H9 (cell line): ENCODE results near the gene C1QL4. TPM values are rescaled to one million over a fixed set of nuclear protein-coding genes. Genes with fewer than 3 reads are reported as not detected.
"Not testable (repeated sequence)": the region's sequence is repeated elsewhere in the genome, so short reads cannot be mapped to it uniquely, and the experiment has no call there.

Experiments used
- DNase-seq: peaks from one replicate; pipeline ENCODE4 v3.0.0-alpha.2; 2017
- H2AFZ ChIP-seq: one replicate; pipeline ENCODE4 v1.6.1; 2013; ENCODE audit warnings: mild to moderate bottlenecking, low read length, control low read depth, moderate library complexity
- H2AK5ac ChIP-seq: 2 replicates; pipeline ENCODE4 v1.6.1; 2013; ENCODE audit warnings: low read length, control low read depth, mixed read lengths; ENCODE audit not compliant: insufficient read length
- H2BK120ac ChIP-seq: one replicate; pipeline ENCODE4 v1.6.1; 2013; ENCODE audit warnings: low read depth, mild to moderate bottlenecking, low read length, control low read depth, inconsistent platforms; ENCODE audit not compliant: poor library complexity, severe bottlenecking
- H2BK12ac ChIP-seq: 2 replicates; pipeline ENCODE4 v1.6.1; 2013; ENCODE audit warnings: low read length, control low read depth, mixed read lengths, low read depth; ENCODE audit not compliant: insufficient read length
- H2BK15ac ChIP-seq: 2 replicates; pipeline ENCODE4 v1.6.1; 2013; ENCODE audit warnings: low read depth, low read length, control low read depth
- H2BK20ac ChIP-seq: one replicate; pipeline ENCODE4 v1.6.1; 2013; ENCODE audit warnings: low read depth, mild to moderate bottlenecking, low read length, control low read depth, inconsistent platforms; ENCODE audit not compliant: poor library complexity, severe bottlenecking
- H2BK5ac ChIP-seq: 2 replicates; pipeline ENCODE4 v1.6.1; 2013; ENCODE audit warnings: low read length, control low read depth, mixed read lengths; ENCODE audit not compliant: insufficient read length
- H3K14ac ChIP-seq: 2 replicates; pipeline ENCODE4 v1.6.1; 2013; ENCODE audit warnings: low read length, control low read depth; ENCODE audit not compliant: insufficient read depth
- H3K18ac ChIP-seq: 2 replicates; pipeline ENCODE4 v1.6.1; 2013; ENCODE audit warnings: low read depth, mild to moderate bottlenecking, mixed read lengths, low read length, control low read depth; ENCODE audit not compliant: insufficient read length
- H3K23ac ChIP-seq: 2 replicates; pipeline ENCODE4 v1.6.1; 2013; ENCODE audit warnings: low read length, control low read depth, mixed read lengths, low read depth; ENCODE audit not compliant: insufficient read length
- H3K23me2 ChIP-seq: 2 replicates; pipeline ENCODE4 v1.6.1; 2013; ENCODE audit warnings: low read depth, mild to moderate bottlenecking, mixed read lengths, low read length, control low read depth; ENCODE audit not compliant: insufficient read length, poor library complexity, severe bottlenecking
- H3K27ac ChIP-seq: 2 replicates; pipeline ENCODE4 v1.5.1; 2013; ENCODE audit warnings: low read length, control low read depth, mixed read lengths, low read depth; ENCODE audit not compliant: insufficient read length
- H3K27me3 ChIP-seq: 2 replicates; pipeline ENCODE4 v1.6.1; 2013; ENCODE audit warnings: low read length, control low read depth, inconsistent platforms; ENCODE audit not compliant: insufficient read depth
- H3K4ac ChIP-seq: 2 replicates; pipeline ENCODE4 v1.6.1; 2013; ENCODE audit warnings: low read depth, mild to moderate bottlenecking, control low read depth, inconsistent platforms, low read length, moderate library complexity
- H3K4me1 ChIP-seq: 2 replicates; pipeline ENCODE4 v1.6.1; 2013; ENCODE audit warnings: low read length, control low read depth, inconsistent platforms; ENCODE audit not compliant: insufficient read depth
- H3K4me2 ChIP-seq: 2 replicates; pipeline ENCODE4 v1.6.1; 2013; ENCODE audit warnings: low read length, control low read depth, mixed read lengths; ENCODE audit not compliant: insufficient read length, insufficient read depth
- H3K56ac ChIP-seq: 2 replicates; pipeline ENCODE4 v1.6.1; 2013; ENCODE audit warnings: low read depth, mild to moderate bottlenecking, mixed read lengths, low read length, control low read depth; ENCODE audit not compliant: insufficient read length
- H3K79me1 ChIP-seq: 2 replicates; pipeline ENCODE4 v1.6.1; 2013; ENCODE audit warnings: low read depth, mild to moderate bottlenecking, moderate library complexity, low read length, control low read depth, inconsistent platforms; ENCODE audit not compliant: insufficient read depth, poor library complexity, severe bottlenecking
- H3K79me2 ChIP-seq: 2 replicates; pipeline ENCODE4 v1.6.1; 2013; ENCODE audit warnings: low read length, control low read depth, inconsistent platforms; ENCODE audit not compliant: insufficient read depth
- H3K9ac ChIP-seq: 2 replicates; pipeline ENCODE4 v1.6.1; 2013; ENCODE audit warnings: low read length, control low read depth, mixed read lengths; ENCODE audit not compliant: insufficient read length; ENCODE audit errors: extremely low read depth
- H3K9me3 ChIP-seq: one replicate; pipeline ENCODE4 v1.6.1; 2013; ENCODE audit warnings: low read depth, low read length, inconsistent platforms; ENCODE audit not compliant: control insufficient read depth
- H3T11ph ChIP-seq: one replicate; pipeline ENCODE4 v1.6.1; 2013; ENCODE audit warnings: mild to moderate bottlenecking, low read length, control low read depth, inconsistent platforms
- H4K20me1 ChIP-seq: one replicate; pipeline ENCODE4 v1.6.1; 2013; ENCODE audit not compliant: control insufficient read depth, insufficient read length, insufficient read depth
- H4K5ac ChIP-seq: 2 replicates; pipeline ENCODE4 v1.6.1; 2013; ENCODE audit warnings: low read depth, mild to moderate bottlenecking, mixed read lengths, low read length, control low read depth; ENCODE audit not compliant: insufficient read length
- H4K8ac ChIP-seq: replicated peaks from 2 replicates; pipeline ENCODE4 v1.6.1; 2013; ENCODE audit warnings: low read length, control low read depth, mixed read lengths, low read depth; ENCODE audit not compliant: insufficient read length
- H4K91ac ChIP-seq: 2 replicates; pipeline ENCODE4 v1.6.1; 2013; ENCODE audit warnings: low read depth, mild to moderate bottlenecking, moderate library complexity, mixed read lengths, low read length, control low read depth; ENCODE audit not compliant: insufficient read length
- H3K27ac Mint-ChIP-seq, 3 experiments: 2 replicates in 2 of 3; 3 replicates in 1 of 3; pipeline ENCODE4 v1.8.0; 2020 to 2021; ENCODE audit warnings: mixed read lengths in 3 of 3, mild to moderate bottlenecking in 1 of 3, moderate library complexity in 1 of 3
- H3K27me3 Mint-ChIP-seq: 2 replicates; pipeline ENCODE4 v1.8.0; 2021; ENCODE audit warnings: low read depth, mild to moderate bottlenecking, moderate library complexity, mixed read lengths
- H3K36me3 Mint-ChIP-seq, 3 experiments: 2 replicates in 2 of 3; 3 replicates in 1 of 3; pipeline ENCODE4 v1.8.0; 2020 to 2021; ENCODE audit warnings: low read depth in 3 of 3, mixed read lengths in 3 of 3; ENCODE audit not compliant: insufficient read depth in 1 of 3
- H3K4me1 Mint-ChIP-seq, 2 experiments: 2 replicates each; pipeline ENCODE4 v1.8.0; 2020; ENCODE audit warnings: mixed read lengths in 2 of 2
- H3K4me3 Mint-ChIP-seq, 2 experiments: 2 replicates in 1 of 2; 3 replicates in 1 of 2; pipeline ENCODE4 v1.8.0; 2020 to 2021; ENCODE audit warnings: mild to moderate bottlenecking in 2 of 2, mixed read lengths in 2 of 2, moderate library complexity in 1 of 2
- H3K9me3 Mint-ChIP-seq, 2 experiments: 2 replicates in 1 of 2; 3 replicates in 1 of 2; pipeline ENCODE4 v1.8.0; 2020; ENCODE audit warnings: mild to moderate bottlenecking in 2 of 2, mixed read lengths in 2 of 2, moderate library complexity in 1 of 2
- CTCF ChIP-seq: fragments of 200-600 bp; sonication (generic); conservative IDR thresholded peaks from 3 replicates; pipeline ENCODE4 v1.8.0; 2021; ENCODE audit warnings: antibody characterized with exemption, mild to moderate bottlenecking
- WGBS: extraction: QIAGEN DNeasy Blood & Tissue Kit; methylation state at CpG from one replicate; pipeline ENCODE4 v1.1.7; 2013; ENCODE audit warnings: missing lambda C conversion rate, low lambda C conversion rate, mixed read lengths; ENCODE audit not compliant: insufficient read length; ENCODE audit errors: extremely low coverage; 5-methylcytosine and 5-hydroxymethylcytosine counted together
- total RNA-seq: library from RNA; stranded (reverse); gene quantifications from 2 replicates; pipeline ENCODE4 v1.2.1, GENCODE V29; 2021

Gene C1QL4
- total RNA-seq, 1 experiment from 2014 or later = 1.9 TPM

DNA sequence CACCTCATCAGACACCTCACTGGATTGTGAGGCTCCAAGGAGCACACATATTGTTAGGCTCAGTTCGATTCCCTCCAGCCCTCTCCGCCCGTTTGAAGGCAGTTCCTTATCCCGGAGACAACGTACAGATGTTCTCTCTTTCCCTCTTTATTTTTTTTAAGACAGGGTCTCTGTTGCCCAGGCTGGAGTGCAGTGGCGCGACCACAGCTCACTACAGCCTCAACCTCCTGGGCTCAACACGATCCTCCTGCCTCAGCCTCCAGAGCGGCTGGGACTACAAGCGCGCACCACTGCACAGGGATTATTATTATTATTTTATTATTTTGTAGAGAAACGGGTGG is 14.7 kb downstream of the C1QL4 start:
- no peak overlapping the region for H2AK5ac ChIP-seq
- H2AFZ ChIP-seq = no peak overlapping the region
- H2BK120ac ChIP-seq = no peak overlapping the region
- peak overlapping the region; percentile 73 for H3K18ac ChIP-seq
- H3K4ac ChIP-seq = no peak overlapping the region
- no peaks in the 10 kb centered on the region for H3K4me1 ChIP-seq
- no peak for TF ChIP-seq CTCF
- peak overlapping the region; percentile 70 for H3K9ac ChIP-seq
- no peak overlapping the region for H4K91ac ChIP-seq
- H4K5ac ChIP-seq = no peak overlapping the region
- H3K14ac ChIP-seq = no peak overlapping the region
- H3K23me2 ChIP-seq = peaks cover 7% of the 10 kb centered on the region
- peaks cover 8 to 34% (median 23%) of the 10 kb centered on the region in 3 experiments; a peak in 6 of 7 replicates for H3K36me3 Mint-ChIP-seq
- peak overlapping the region; percentile 99 for H3K4me2 ChIP-seq
- H3K23ac ChIP-seq = no peak overlapping the region
- H3K79me2 ChIP-seq = no peaks in the 10 kb centered on the region; the same call in 1 of the 2 replicates
- H2BK20ac ChIP-seq = no peak overlapping the region
- peak overlapping the region; percentile 100 for H3K4me3 Mint-ChIP-seq
- no peaks in the 10 kb centered on the region for H3K9me3 Mint-ChIP-seq
- H2BK15ac ChIP-seq = no peak overlapping the region
- H3K56ac ChIP-seq = no peak overlapping the region
- no peak overlapping the region for H2BK5ac ChIP-seq
- peaks cover 10 to 21% of the 10 kb centered on the region in 2 experiments for H3K4me1 Mint-ChIP-seq
- H3T11ph ChIP-seq = no peak overlapping the region
- H3K79me1 ChIP-seq = peaks cover 3% of the 10 kb centered on the region
- H3K27me3 ChIP-seq = no peaks in the 10 kb centered on the region
- H4K20me1 ChIP-seq = no peaks in the 10 kb centered on the region
- no CpG with 5 or more reads among the region's 12 CpGs for WGBS
- H3K27ac Mint-ChIP-seq = peak overlapping the region; percentile 77 to 97 (median 95); a peak in 6 of 7 replicates
- H2BK12ac ChIP-seq = no peak overlapping the region
- no peak overlapping the region for H3K27ac ChIP-seq
- H3K9me3 ChIP-seq = no peaks in the 10 kb centered on the region
- peaks cover 6% of the 10 kb centered on the region for H3K27me3 Mint-ChIP-seq
- no peak overlapping the region for H4K8ac ChIP-seq
- DNase-seq = no peak

- WGBS = no CpG with 5 or more reads among the region's 9 CpGs
- H3K4me3 Mint-ChIP-seq, H4K8ac ChIP-seq: not testable (repeated sequence)
These were observed 16.4 kb downstream of the C1QL4 start for GRCh38 chr12:49320411-49321103.

More at GRCh38 chr12:49320411-49321103, 16.4 kb downstream of the C1QL4 start:
- not testable (repeated sequence) for H3T11ph ChIP-seq, H3K27ac Mint-ChIP-seq, H4K20me1 ChIP-seq, H3K14ac ChIP-seq, H3K9ac ChIP-seq, H3K23ac ChIP-seq, H3K56ac ChIP-seq, DNase-seq, H3K4me2 ChIP-seq, H3K23me2 ChIP-seq, H4K5ac ChIP-seq, H4K91ac ChIP-seq, H2AK5ac ChIP-seq, H3K9me3 Mint-ChIP-seq, H3K4me1 ChIP-seq, H2BK5ac ChIP-seq, H2AFZ ChIP-seq, H3K9me3 ChIP-seq, H3K27ac ChIP-seq, H3K79me2 ChIP-seq, H3K27me3 Mint-ChIP-seq, H2BK20ac ChIP-seq, H3K27me3 ChIP-seq, H2BK15ac ChIP-seq, H2BK120ac ChIP-seq, H3K18ac ChIP-seq, H2BK12ac ChIP-seq, H3K79me1 ChIP-seq, H3K4ac ChIP-seq
- Mint-ChIP-seq H3K4me1 (peaks cover 10 to 21% of the 10 kb centered on the region in 2 experiments), H3K36me3 (peaks cover 2 to 17% (median 10%) of the 10 kb centered on the region in 3 experiments; a peak in 5 of 7 replicates)
